HepG2 (cell line): ENCODE results near the gene TBL3. TPM values are rescaled to one million over a fixed set of nuclear protein-coding genes. Genes with fewer than 3 reads are reported as not detected.

ENCODE experiments used
- ATF7-NPFF ChIP-seq: sonication (generic); formaldehyde crosslinking; IDR thresholded peaks from 2 replicates; pipeline ENCODE4 v1.8.1; 2023; ENCODE audit warnings: mild to moderate bottlenecking, low read depth, missing genetic modification reagents, moderate library complexity
- BCL3 ChIP-seq: sonication (generic); formaldehyde crosslinking; IDR thresholded peaks from 2 replicates; pipeline ENCODE4 v1.5.1; 2020; ENCODE audit warnings: mild to moderate bottlenecking, missing genetic modification reagents, moderate library complexity
- CENPBD1 ChIP-seq: sonication (generic); formaldehyde crosslinking; IDR thresholded peaks from 2 replicates; pipeline ENCODE4 v1.8.0; 2022; ENCODE audit warnings: missing genetic modification reagents, low read depth, mild to moderate bottlenecking, borderline replicate concordance
- DPF2 ChIP-seq: sonication (generic); formaldehyde crosslinking; IDR thresholded peaks from 2 replicates; pipeline ENCODE4 v1.4.0; 2020; ENCODE audit warnings: mild to moderate bottlenecking, low read depth, missing genetic modification reagents, borderline replicate concordance
- FOSL1 ChIP-seq: sonication (generic); formaldehyde crosslinking; IDR thresholded peaks from 2 replicates; pipeline ENCODE4 v1.9.0; 2021; ENCODE audit warnings: missing genetic modification reagents, borderline replicate concordance
- GABPB1 ChIP-seq: IDR thresholded peaks from 2 replicates; pipeline ENCODE4 v1.6.1; 2016; ENCODE audit warnings: mild to moderate bottlenecking, missing genetic modification reagents, moderate library complexity, missing compliant biosample characterization
- GTF3A ChIP-seq: sonication (generic); formaldehyde crosslinking; conservative IDR thresholded peaks from 2 replicates; pipeline ENCODE4 v1.4.0; 2020; ENCODE audit warnings: mild to moderate bottlenecking, missing genetic modification reagents
- HDAC1 ChIP-seq: sonication (generic); formaldehyde crosslinking; IDR thresholded peaks from 2 replicates; pipeline ENCODE4 v1.5.1; 2020; ENCODE audit warnings: mild to moderate bottlenecking, missing genetic modification reagents
- IKZF5 ChIP-seq: IDR thresholded peaks from 2 replicates; pipeline ENCODE4 v1.6.1; 2018; ENCODE audit warnings: missing genetic modification reagents, mild to moderate bottlenecking, missing compliant biosample characterization
- RELA ChIP-seq: sonication (generic); formaldehyde crosslinking; IDR thresholded peaks from 2 replicates; pipeline ENCODE4 v1.4.0; 2020; ENCODE audit warnings: missing genetic modification reagents
- SMAD9 ChIP-seq: sonication (generic); formaldehyde crosslinking; IDR thresholded peaks from 2 replicates; pipeline ENCODE4 v1.5.1; 2020; ENCODE audit warnings: mild to moderate bottlenecking, missing genetic modification reagents
- ZBTB7B ChIP-seq: sonication (generic); formaldehyde crosslinking; IDR thresholded peaks from 2 replicates; pipeline ENCODE4 v1.4.0; 2020; ENCODE audit warnings: missing genetic modification reagents
- ZFY ChIP-seq: sonication (generic); formaldehyde crosslinking; IDR thresholded peaks from 2 replicates; pipeline ENCODE4 v1.4.0; 2020; ENCODE audit warnings: missing genetic modification reagents
- ZNF274 ChIP-seq: sonication (generic); formaldehyde crosslinking; IDR thresholded peaks from 2 replicates; pipeline ENCODE4 v1.5.1; 2020; ENCODE audit warnings: mild to moderate bottlenecking, missing genetic modification reagents
- ZNF30 ChIP-seq: sonication (generic); formaldehyde crosslinking; IDR thresholded peaks from 2 replicates; pipeline ENCODE4 v1.5.0; 2020; ENCODE audit warnings: mild to moderate bottlenecking, missing genetic modification reagents
- ZNF34 ChIP-seq: sonication (generic); formaldehyde crosslinking; IDR thresholded peaks from 2 replicates; pipeline ENCODE4 v1.4.0; 2020; ENCODE audit warnings: mild to moderate bottlenecking, missing genetic modification reagents, borderline replicate concordance
- ZNF354B ChIP-seq: sonication (generic); formaldehyde crosslinking; IDR thresholded peaks from 2 replicates; pipeline ENCODE4 v1.8.0; 2022; ENCODE audit warnings: mild to moderate bottlenecking, missing genetic modification reagents
- ZNF558 ChIP-seq: sonication (generic); formaldehyde crosslinking; IDR thresholded peaks from 2 replicates; pipeline ENCODE4 v1.9.0; 2022; ENCODE audit warnings: mild to moderate bottlenecking, missing genetic modification reagents, borderline replicate concordance
- ZNF576 ChIP-seq: sonication (generic); formaldehyde crosslinking; IDR thresholded peaks from 2 replicates; pipeline ENCODE4 v1.4.0; 2020; ENCODE audit warnings: mild to moderate bottlenecking, missing genetic modification reagents
- ZNF687 ChIP-seq: sonication (generic); formaldehyde crosslinking; IDR thresholded peaks from 2 replicates; pipeline ENCODE4 v1.5.1; 2020; ENCODE audit warnings: mild to moderate bottlenecking, missing genetic modification reagents, moderate library complexity
- polyA plus RNA-seq, 8 experiments: library from polyadenylated mRNA; depleted of rRNA in 3 of 8; stranded (reverse) in 7 of 8; unstranded in 1 of 8; fragments of >200 nt; fragmentation: Illumina TruSeq in 4 of 8; extraction: Trizol in 4 of 8; gene quantifications; 2 replicates each; pipeline versions ENCODE4 v1.2.1 to v1.2.3, GENCODE V29; 2011 to 2016; ENCODE audit warnings: low read depth in 4 of 8, missing spikeins in 1 of 8, mixed read lengths in 1 of 8; ENCODE audit not compliant: insufficient read depth in 1 of 8
- total RNA-seq, 5 experiments: library from RNA; depleted of rRNA; stranded (reverse); fragments of >200 nt; fragmentation: Illumina TruSeq; extraction: Trizol; gene quantifications; 2 replicates each; pipeline ENCODE4 v1.2.3, GENCODE V29; 2016; ENCODE audit warnings: low read depth in 1 of 5

The TBL3 gene
- total and polyA plus RNA-seq, 2 of the 13 experiments (the other 11 are each of a cell fraction or from before 2014, with no cell fraction given), result 16.8 to 38.0 TPM

- TF ChIP-seq RELA (CRISPR knock-in tag) (peak; percentile 93; the same call in 1 of the 2 replicates), IKZF5 (CRISPR knock-in tag) (peak; percentile 24; the same call in 1 of the 2 replicates), ZNF576 (CRISPR knock-in tag) (no peak), GABPB1 (CRISPR knock-in tag) (peak; percentile 62; the same call in 1 of the 2 replicates), ZNF34 (CRISPR knock-in tag) (peak; percentile 58; the same call in 1 of the 2 replicates), ZBTB7B (CRISPR knock-in tag) (peak; percentile 68; the same call in 1 of the 2 replicates), DPF2 (CRISPR knock-in tag) (no peak), ZFY (CRISPR knock-in tag) (peak; percentile 85), ZNF354B (CRISPR knock-in tag) (0 out of 2 replicates have a peak, but pooled peaks have one; percentile 82), SMAD9 (CRISPR knock-in tag) (0 out of 2 replicates have a peak, but pooled peaks have one; percentile 21), HDAC1 (0 out of 2 replicates have a peak, but pooled peaks have one; percentile 58), CENPBD1 (no peak; the same call in 1 of the 2 replicates), ZNF30 (CRISPR knock-in tag) (no peak), ZNF687 (CRISPR knock-in tag) (peak; percentile 98), FOSL1 (CRISPR knock-in tag) (no peak), GTF3A (CRISPR knock-in tag) (0 out of 2 replicates have a peak, but pooled peaks have one; percentile 76), ATF7-NPFF (peak; percentile 80; the same call in 1 of the 2 replicates), BCL3 (CRISPR knock-in tag) (peak; percentile 89; the same call in 1 of the 2 replicates), ZNF274 (CRISPR knock-in tag) (peak; percentile 73; the same call in 1 of the 2 replicates), ZNF558 (CRISPR knock-in tag) (0 out of 2 replicates have a peak, but pooled peaks have one; percentile 20)
Measured at GRCh38 chr16:1929578-1930337, 42.1 kb upstream of the TBL3 start (continued).
